Mesendoderm (in vitro differentiated cells): ENCODE measurements around the gene MRPL58. TPM values are rescaled to one million over a fixed set of nuclear protein-coding genes. Genes with fewer than 3 reads are reported as not detected.

Experiments used
- DNase-seq: peaks from one replicate; pipeline ENCODE4 v3.0.0; 2013
- H2AK5ac ChIP-seq: 2 replicates; pipeline ENCODE4 v1.6.1; 2013; ENCODE audit warnings: low read length, inconsistent platforms
- H2BK120ac ChIP-seq: 2 replicates; pipeline ENCODE4 v1.6.1; 2013; ENCODE audit warnings: low read depth, mild to moderate bottlenecking, low read length, moderate library complexity, mixed read lengths
- H2BK15ac ChIP-seq: replicated peaks from 2 replicates; pipeline ENCODE4 v1.6.1; 2013; ENCODE audit warnings: low read depth, mild to moderate bottlenecking, moderate library complexity
- H2BK5ac ChIP-seq: 2 replicates; pipeline ENCODE4 v1.6.1; 2013; ENCODE audit warnings: low read length, inconsistent platforms
- H3K18ac ChIP-seq: 2 replicates; pipeline ENCODE4 v1.6.1; 2013; ENCODE audit warnings: mild to moderate bottlenecking, low read length, mixed read lengths
- H3K23ac ChIP-seq: one replicate; pipeline ENCODE4 v1.6.1; 2013; ENCODE audit warnings: low read length
- H3K27ac ChIP-seq: 2 replicates; pipeline ENCODE4 v1.5.1; 2013; ENCODE audit warnings: low read depth, mild to moderate bottlenecking, inconsistent platforms, low read length, moderate library complexity
- H3K27me3 ChIP-seq: 2 replicates; pipeline ENCODE4 v1.6.1; 2013; ENCODE audit warnings: low read length, control low read depth, mild to moderate bottlenecking, inconsistent platforms; ENCODE audit not compliant: insufficient read depth, poor library complexity
- H3K36me3 ChIP-seq: 2 replicates; pipeline ENCODE4 v1.6.1; 2013; ENCODE audit warnings: low read length, inconsistent platforms; ENCODE audit not compliant: control insufficient read depth, insufficient read depth
- H3K4ac ChIP-seq: one replicate; pipeline ENCODE4 v1.6.1; 2013; ENCODE audit warnings: low read depth, mild to moderate bottlenecking, low read length, moderate library complexity
- H3K4me1 ChIP-seq: 2 replicates; pipeline ENCODE4 v1.6.1; 2013; ENCODE audit warnings: low read depth, low read length, inconsistent platforms; ENCODE audit not compliant: control insufficient read depth
- H3K4me2 ChIP-seq: 2 replicates; pipeline ENCODE4 v1.6.1; 2013; ENCODE audit warnings: low read length
- H3K4me3 ChIP-seq: 2 replicates; pipeline ENCODE4 v1.5.1; 2013; ENCODE audit warnings: mild to moderate bottlenecking, low read length
- H3K56ac ChIP-seq: one replicate; pipeline ENCODE4 v1.6.1; 2013; ENCODE audit warnings: low read length
- H3K79me1 ChIP-seq: 2 replicates; pipeline ENCODE4 v1.6.1; 2013; ENCODE audit warnings: low read length, inconsistent platforms
- H3K79me2 ChIP-seq: 2 replicates; pipeline ENCODE4 v1.6.1; 2013; ENCODE audit warnings: mild to moderate bottlenecking, low read length; ENCODE audit not compliant: control insufficient read depth, insufficient read depth
- H3K9ac ChIP-seq: 2 replicates; pipeline ENCODE4 v1.6.1; 2013; ENCODE audit warnings: low read length, inconsistent platforms
- H4K5ac ChIP-seq: one replicate; pipeline ENCODE4 v1.6.1; 2013; ENCODE audit warnings: low read length
- H4K8ac ChIP-seq: one replicate; pipeline ENCODE4 v1.6.1; 2013; ENCODE audit warnings: low read depth, mild to moderate bottlenecking, control low read depth, low read length, moderate library complexity
- WGBS: extraction: QIAGEN DNeasy Blood & Tissue Kit; methylation state at CpG from one replicate; pipeline ENCODE4 v1.1.7; 2013; ENCODE audit warnings: low lambda C conversion rate, missing lambda C conversion rate; ENCODE audit not compliant: insufficient coverage; ENCODE audit errors: extremely low coverage; 5-methylcytosine and 5-hydroxymethylcytosine counted together
- polyA plus RNA-seq, 2 experiments: library from polyadenylated mRNA; stranded (reverse); fragments of 200-250 nt; gene quantifications; one replicate each; pipeline ENCODE4 v1.2.3, GENCODE V29; 2013

Gene MRPL58
- polyA plus RNA-seq (2013, experiment 1 of 2) = 51.3 TPM
- 51.7 TPM for polyA plus RNA-seq (2013, experiment 2 of 2)

DNA sequence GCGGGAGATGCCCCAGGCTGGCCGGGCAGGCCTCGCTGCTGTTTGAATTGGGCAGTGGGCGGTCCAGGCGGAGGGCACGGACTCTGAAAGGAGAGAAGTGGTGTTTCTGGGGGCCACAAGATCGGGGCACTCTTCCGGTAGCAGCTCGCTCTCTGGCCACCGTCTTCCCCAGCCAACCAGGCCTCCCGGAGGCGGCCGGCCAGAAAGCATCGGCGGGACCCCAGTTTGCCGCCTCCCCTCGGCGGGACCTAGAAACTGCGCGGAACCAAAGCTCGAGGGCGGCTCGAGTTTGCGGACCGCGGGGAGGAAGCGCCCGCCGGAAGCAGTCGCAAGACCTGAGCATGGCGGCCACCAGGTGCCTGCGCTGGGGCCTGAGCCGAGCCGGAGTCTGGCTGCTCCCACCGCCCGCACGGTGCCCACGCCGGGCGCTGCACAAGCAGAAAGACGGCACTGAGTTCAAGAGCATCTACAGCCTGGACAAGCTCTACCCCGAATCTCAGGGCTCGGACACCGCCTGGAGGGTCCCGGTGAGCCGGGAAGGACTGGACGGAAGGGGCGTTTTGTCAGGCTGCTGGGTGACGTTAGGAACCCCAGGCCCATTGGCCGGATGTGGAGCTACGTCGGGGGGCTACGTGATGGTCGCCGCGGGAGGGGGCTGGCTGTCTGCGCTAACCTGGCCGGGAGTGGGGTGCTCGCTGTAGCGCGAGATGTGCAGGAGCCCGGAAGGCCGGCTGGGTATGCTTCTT lies at the start of gene MRPL58:
Gene MRPL58, plus strand, starts transcription at position 325 of the 746 bp plus-strand sequence. Its CDS starts 17 bp downstream, at position 342.
- Histone ChIP-seq H4K8ac (peak within 1 kb of the TSS; percentile 94), H3K18ac (peak within 1 kb of the TSS; percentile 64), H2BK15ac (no peak within 1 kb of the TSS), H3K4me1 (peaks cover 3% of the 10 kb centered on the region), H3K36me3 (no peaks in the 10 kb centered on the region), H3K4me2 (peak within 1 kb of the TSS; percentile 73), H2AK5ac (no peak within 1 kb of the TSS), H3K9ac (peak within 1 kb of the TSS; percentile 93), H3K4me3 (peak within 1 kb of the TSS; percentile 94), H3K4ac (peak within 1 kb of the TSS; percentile 79), H3K79me1 (peaks cover 4% of the 10 kb centered on the region), H3K56ac (peak within 1 kb of the TSS; percentile 97), H2BK120ac (no peak within 1 kb of the TSS), H2BK5ac (peak within 1 kb of the TSS; percentile 89), H3K79me2 (no peaks in the 10 kb centered on the region), H3K27me3 (no peaks in the 10 kb centered on the region), H3K23ac (peak within 1 kb of the TSS; percentile 89), H4K5ac (peak within 1 kb of the TSS; percentile 2), H3K27ac (peak within 1 kb of the TSS; percentile 66)
- DNase-seq = peak; percentile 95
- WGBS = no CpG with 5 or more reads among the region's 63 CpGs

DNA sequence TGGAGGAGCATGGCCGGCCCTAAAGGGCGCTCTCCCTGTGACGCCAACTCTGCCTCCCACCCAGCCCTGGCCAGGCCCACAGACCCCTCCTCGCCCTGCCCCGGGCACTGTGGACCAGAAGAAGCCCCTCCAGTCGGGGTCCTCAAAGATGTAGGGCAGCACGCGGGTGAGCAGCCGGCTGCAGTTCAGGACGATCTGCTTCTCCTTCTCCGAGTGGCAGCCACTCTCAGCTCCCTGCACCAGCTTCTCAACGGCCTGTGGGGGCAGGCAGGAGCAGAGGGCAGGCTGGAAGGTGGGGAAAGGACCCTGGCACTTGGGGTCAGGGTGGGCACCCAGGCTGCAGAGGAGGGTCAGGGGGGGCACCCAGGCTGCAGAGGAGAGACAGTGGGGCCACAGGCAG lies 48.8 kb upstream of the MRPL58 start:
- no CpG with 5 or more reads among the region's 12 CpGs for WGBS
- H3K4me3 ChIP-seq = no peak overlapping the region

DNA sequence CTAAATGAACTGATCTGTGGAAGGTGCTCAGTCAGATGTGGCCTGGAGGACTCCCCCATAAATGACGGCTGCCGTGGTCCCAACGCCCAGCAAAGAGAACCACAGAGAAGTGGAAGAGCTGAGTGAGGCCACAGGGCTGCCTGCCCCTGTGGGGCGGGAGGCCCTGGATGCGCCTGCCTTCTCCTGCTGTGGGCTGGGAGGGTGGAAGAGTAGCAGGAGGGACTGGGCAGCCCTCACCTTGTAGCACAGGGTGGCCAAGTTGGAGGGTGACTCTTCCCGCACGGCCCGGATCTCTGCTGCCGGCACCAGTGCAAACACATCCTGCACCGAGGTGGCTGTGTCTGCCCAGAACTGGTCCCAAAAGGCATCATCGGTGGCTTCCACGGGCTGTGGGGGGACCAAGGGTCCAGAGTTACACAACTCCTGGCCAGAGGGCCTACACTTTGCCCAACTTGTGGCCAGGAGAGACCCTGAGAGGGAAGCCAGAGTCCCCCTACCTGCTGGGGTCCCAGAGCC lies 48.2 kb upstream of the MRPL58 start:
- Histone ChIP-seq H2BK120ac (no peak overlapping the region), H3K4me3 (no peak overlapping the region), H2AK5ac (no peak overlapping the region), H4K5ac (no peak overlapping the region), H4K8ac (no peak overlapping the region), H3K27ac (no peak overlapping the region), H3K27me3 (no peaks in the 10 kb centered on the region), H3K36me3 (no peaks in the 10 kb centered on the region), H3K79me2 (no peaks in the 10 kb centered on the region), H3K56ac (no peak overlapping the region), H2BK15ac (no peak overlapping the region), H3K4me1 (peaks cover 3% of the 10 kb centered on the region), H3K18ac (no peak overlapping the region), H3K23ac (no peak overlapping the region), H3K4ac (no peak overlapping the region), H3K79me1 (no peaks in the 10 kb centered on the region), H3K4me2 (no peak overlapping the region), H2BK5ac (no peak overlapping the region), H3K9ac (no peak overlapping the region)
- WGBS = no CpG with 5 or more reads among the region's 12 CpGs
- DNase-seq = no peak

More for the DNA sequence above, 48.8 kb upstream of the MRPL58 start:
- H3K23ac ChIP-seq = no peak overlapping the region
- H3K36me3 ChIP-seq = no peaks in the 10 kb centered on the region
- no peaks in the 10 kb centered on the region for H3K79me2 ChIP-seq
- H3K9ac ChIP-seq = no peak overlapping the region
- H3K4me2 ChIP-seq = no peak overlapping the region
- no peaks in the 10 kb centered on the region for H3K27me3 ChIP-seq
- no peak overlapping the region for H2AK5ac ChIP-seq
- H2BK5ac ChIP-seq = no peak overlapping the region
- peaks cover 3% of the 10 kb centered on the region for H3K4me1 ChIP-seq
- no peak overlapping the region for H4K5ac ChIP-seq
- DNase-seq = peak; percentile 23
- H3K56ac ChIP-seq = no peak overlapping the region
- no peak overlapping the region for H3K27ac ChIP-seq
- H3K79me1 ChIP-seq = no peaks in the 10 kb centered on the region
- no peak overlapping the region for H3K4ac ChIP-seq
- H2BK15ac ChIP-seq = no peak overlapping the region
- H2BK120ac ChIP-seq = no peak overlapping the region
- no peak overlapping the region for H3K18ac ChIP-seq
- no peak overlapping the region for H4K8ac ChIP-seq

- peaks cover 3% of the 10 kb centered on the region for H3K4me1 ChIP-seq
- H2BK120ac ChIP-seq = no peak overlapping the region
- H2BK5ac ChIP-seq = no peak overlapping the region
- no peak overlapping the region for H3K18ac ChIP-seq
- H3K4ac ChIP-seq = no peak overlapping the region
- H3K79me1 ChIP-seq = no peaks in the 10 kb centered on the region
- no peak overlapping the region for H2BK15ac ChIP-seq
- no CpG with 5 or more reads among the region's 14 CpGs for WGBS
- H2AK5ac ChIP-seq = no peak overlapping the region
- H4K5ac ChIP-seq = no peak overlapping the region
- no peaks in the 10 kb centered on the region for H3K27me3 ChIP-seq
- no peak overlapping the region for H3K56ac ChIP-seq
- no peaks in the 10 kb centered on the region for H3K36me3 ChIP-seq
- no peak overlapping the region for H3K4me3 ChIP-seq
- no peak overlapping the region for H3K9ac ChIP-seq
- H3K4me2 ChIP-seq = no peak overlapping the region
- no peak overlapping the region for H3K23ac ChIP-seq
- no peak overlapping the region for H4K8ac ChIP-seq
- no peaks in the 10 kb centered on the region for H3K79me2 ChIP-seq
- no peak for DNase-seq
- H3K27ac ChIP-seq = no peak overlapping the region
Measured at GRCh38 chr17:74964988-74965622, 47.4 kb upstream of the MRPL58 start.

DNA sequence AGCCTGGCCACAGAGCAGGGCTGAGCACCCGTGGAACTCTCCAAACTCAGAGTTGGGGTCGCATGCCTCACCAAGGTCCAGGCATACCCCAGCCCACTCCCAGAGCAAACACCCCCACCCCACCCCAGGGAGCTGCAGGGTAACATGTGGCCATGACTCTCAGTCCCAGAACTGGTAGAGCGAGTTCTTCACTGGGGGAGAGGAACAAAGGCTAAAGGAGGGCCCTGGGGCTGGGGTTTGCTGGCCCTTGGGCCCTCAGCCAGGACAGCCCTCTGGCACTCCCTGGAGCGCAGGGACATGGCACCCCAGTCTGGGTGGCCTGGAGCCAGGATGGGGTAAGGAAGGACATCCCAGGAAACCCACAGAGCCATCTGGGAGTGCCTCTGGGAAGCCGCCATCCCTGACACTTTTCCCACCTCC lies 44.1 kb upstream of the MRPL58 start:
- DNase-seq = no peak
- Histone ChIP-seq H3K4me3 (no peak overlapping the region), H2AK5ac (no peak overlapping the region), H3K4me2 (no peak overlapping the region), H3K9ac (no peak overlapping the region), H3K4me1 (peaks cover 3% of the 10 kb centered on the region), H2BK120ac (no peak overlapping the region), H2BK15ac (no peak overlapping the region), H3K18ac (no peak overlapping the region), H3K79me2 (no peaks in the 10 kb centered on the region), H3K27me3 (peaks cover 6% of the 10 kb centered on the region), H3K36me3 (no peaks in the 10 kb centered on the region), H3K79me1 (no peaks in the 10 kb centered on the region), H3K4ac (no peak overlapping the region), H4K5ac (no peak overlapping the region), H3K56ac (peak overlapping the region; percentile 49), H4K8ac (no peak overlapping the region), H2BK5ac (no peak overlapping the region), H3K23ac (no peak overlapping the region), H3K27ac (no peak overlapping the region)
- no CpG with 5 or more reads among the region's 5 CpGs for WGBS
